GM23338 (cell line): ENCODE data around the gene IGSF9B. TPM values are rescaled to one million over a fixed set of nuclear protein-coding genes. Genes with fewer than 3 reads are reported as not detected.

Experiments
- ATAC-seq: fragments of 200-7000 bp; cut with Tn5 transposase; 3 replicates; pipeline ENCODE4 v1.9.1; 2020
- DNase-seq: peaks from one replicate; pipeline ENCODE4 v3.0.0-alpha.2; 2015; ENCODE audit warnings: low spot score
- H2AFZ ChIP-seq: fragments of 200-600 bp; sonication (generic); 2 replicates; pipeline ENCODE4 v1.8.0; 2016; ENCODE audit warnings: antibody characterized with exemption, mild to moderate bottlenecking, moderate library complexity
- H3F3A ChIP-seq: fragments of 200-600 bp; sonication (generic); replicated peaks from 2 replicates; pipeline ENCODE4 v1.8.0; 2017; ENCODE audit warnings: antibody characterized with exemption, mixed run types, low read depth
- H3K27ac ChIP-seq: fragments of 200-600 bp; sonication (generic); 2 replicates; pipeline ENCODE4 v1.6.1; 2016; ENCODE audit warnings: low read depth
- H3K27me3 ChIP-seq: fragments of 200-600 bp; sonication (generic); 2 replicates; pipeline ENCODE4 v1.8.0; 2016; ENCODE audit warnings: mild to moderate bottlenecking, mixed run types, moderate library complexity; ENCODE audit not compliant: insufficient read depth
- H3K36me3 ChIP-seq: fragments of 200-600 bp; sonication (generic); 2 replicates; pipeline ENCODE4 v1.8.0; 2016; ENCODE audit warnings: mild to moderate bottlenecking; ENCODE audit not compliant: insufficient read depth
- H3K4me1 ChIP-seq: fragments of 200-600 bp; sonication (generic); 2 replicates; pipeline ENCODE4 v1.8.0; 2016; ENCODE audit warnings: mild to moderate bottlenecking, moderate library complexity; ENCODE audit not compliant: insufficient read depth
- H3K4me2 ChIP-seq: fragments of 200-600 bp; sonication (generic); 2 replicates; pipeline ENCODE4 v1.7.1; 2017; ENCODE audit warnings: mixed run types
- H3K4me3 ChIP-seq: fragments of 200-600 bp; sonication (generic); 2 replicates; pipeline ENCODE4 v1.6.1; 2016; ENCODE audit warnings: mixed run types
- H3K79me2 ChIP-seq: fragments of 200-600 bp; sonication (generic); replicated peaks from 2 replicates; pipeline ENCODE4 v1.8.0; 2017; ENCODE audit warnings: mild to moderate bottlenecking; ENCODE audit not compliant: insufficient read depth
- H3K9me2 ChIP-seq: fragments of 200-600 bp; sonication (generic); 2 replicates; pipeline ENCODE4 v1.8.0; 2017; ENCODE audit not compliant: insufficient read depth
- H4K20me1 ChIP-seq: fragments of 200-600 bp; sonication (generic); replicated peaks from 2 replicates; pipeline ENCODE4 v1.8.0; 2017; ENCODE audit warnings: mild to moderate bottlenecking; ENCODE audit not compliant: insufficient read depth
- H3K27ac Mint-ChIP-seq: 2 replicates; pipeline ENCODE4 v1.8.0; 2020; ENCODE audit warnings: inconsistent platforms, mild to moderate bottlenecking, moderate library complexity, mixed read lengths
- H3K27me3 Mint-ChIP-seq: 3 replicates; pipeline ENCODE4 v1.8.0; 2022; ENCODE audit warnings: low read depth, mild to moderate bottlenecking, moderate library complexity, mixed read lengths, inconsistent platforms; ENCODE audit not compliant: insufficient read depth, poor library complexity
- H3K36me3 Mint-ChIP-seq: 3 replicates; pipeline ENCODE4 v1.8.0; 2021; ENCODE audit warnings: low read depth, mild to moderate bottlenecking, inconsistent platforms, moderate library complexity, mixed read lengths
- H3K4me1 Mint-ChIP-seq: 3 replicates; pipeline ENCODE4 v1.8.0; 2020; ENCODE audit warnings: mild to moderate bottlenecking, inconsistent platforms, mixed read lengths
- H3K4me3 Mint-ChIP-seq: 3 replicates; pipeline ENCODE4 v1.8.0; 2021; ENCODE audit warnings: moderate library complexity, mild to moderate bottlenecking, inconsistent platforms, mixed read lengths
- H3K9me3 Mint-ChIP-seq: 3 replicates; pipeline ENCODE4 v1.8.0; 2020; ENCODE audit warnings: moderate library complexity, mild to moderate bottlenecking, inconsistent platforms, mixed read lengths
- CREB1 ChIP-seq: fragments of 250-450 bp; sonication (Bioruptor Pico); IDR thresholded peaks from 2 replicates; pipeline ENCODE4 v1.5.0; 2020; ENCODE audit warnings: low read depth, mild to moderate bottlenecking, moderate library complexity
- EZH2 ChIP-seq: fragments of 200-600 bp; sonication (generic); IDR thresholded peaks from one replicate; pipeline ENCODE4 v1.8.0; 2017; ENCODE audit warnings: antibody characterized with exemption, mild to moderate bottlenecking, low read depth; ENCODE audit not compliant: unreplicated experiment
- NANOG ChIP-seq: IDR thresholded peaks from 2 replicates; pipeline ENCODE4 v1.6.1; 2016; ENCODE audit warnings: antibody characterized with exemption, borderline replicate concordance
- REST ChIP-seq: IDR thresholded peaks from one replicate; pipeline ENCODE4 v1.6.1; 2018; ENCODE audit warnings: antibody characterized with exemption; ENCODE audit not compliant: unreplicated experiment
- polyA plus RNA-seq: library from polyadenylated mRNA; unstranded; fragments of >200 nt; fragmentation: Nextera tagmentation; extraction: Ambion mirVana; gene quantifications from 2 replicates; pipeline ENCODE4 v1.2.1, GENCODE V29; 2016
- total RNA-seq: library from RNA; depleted of rRNA; stranded (reverse); fragments of >200 nt; shearing (Covaris generic); gene quantifications from 2 replicates; pipeline ENCODE4 v1.2.3, GENCODE V29; 2014
- TF ChIP-seq, protein P1 (sequence below): fragments of 250-450 bp; sonication (Bioruptor Pico); IDR thresholded peaks from 2 replicates; pipeline ENCODE4 v1.5.0; 2020; ENCODE audit warnings: mild to moderate bottlenecking, moderate library complexity

The IGSF9B gene
- total and polyA plus RNA-seq, 2 experiments from 2014 or later = 8.7 to 51.2 TPM

GRCh38 chr11:133955945-133956421 lies 785 bp downstream of the IGSF9B start (continued):
- TF ChIP-seq, protein P1, sequence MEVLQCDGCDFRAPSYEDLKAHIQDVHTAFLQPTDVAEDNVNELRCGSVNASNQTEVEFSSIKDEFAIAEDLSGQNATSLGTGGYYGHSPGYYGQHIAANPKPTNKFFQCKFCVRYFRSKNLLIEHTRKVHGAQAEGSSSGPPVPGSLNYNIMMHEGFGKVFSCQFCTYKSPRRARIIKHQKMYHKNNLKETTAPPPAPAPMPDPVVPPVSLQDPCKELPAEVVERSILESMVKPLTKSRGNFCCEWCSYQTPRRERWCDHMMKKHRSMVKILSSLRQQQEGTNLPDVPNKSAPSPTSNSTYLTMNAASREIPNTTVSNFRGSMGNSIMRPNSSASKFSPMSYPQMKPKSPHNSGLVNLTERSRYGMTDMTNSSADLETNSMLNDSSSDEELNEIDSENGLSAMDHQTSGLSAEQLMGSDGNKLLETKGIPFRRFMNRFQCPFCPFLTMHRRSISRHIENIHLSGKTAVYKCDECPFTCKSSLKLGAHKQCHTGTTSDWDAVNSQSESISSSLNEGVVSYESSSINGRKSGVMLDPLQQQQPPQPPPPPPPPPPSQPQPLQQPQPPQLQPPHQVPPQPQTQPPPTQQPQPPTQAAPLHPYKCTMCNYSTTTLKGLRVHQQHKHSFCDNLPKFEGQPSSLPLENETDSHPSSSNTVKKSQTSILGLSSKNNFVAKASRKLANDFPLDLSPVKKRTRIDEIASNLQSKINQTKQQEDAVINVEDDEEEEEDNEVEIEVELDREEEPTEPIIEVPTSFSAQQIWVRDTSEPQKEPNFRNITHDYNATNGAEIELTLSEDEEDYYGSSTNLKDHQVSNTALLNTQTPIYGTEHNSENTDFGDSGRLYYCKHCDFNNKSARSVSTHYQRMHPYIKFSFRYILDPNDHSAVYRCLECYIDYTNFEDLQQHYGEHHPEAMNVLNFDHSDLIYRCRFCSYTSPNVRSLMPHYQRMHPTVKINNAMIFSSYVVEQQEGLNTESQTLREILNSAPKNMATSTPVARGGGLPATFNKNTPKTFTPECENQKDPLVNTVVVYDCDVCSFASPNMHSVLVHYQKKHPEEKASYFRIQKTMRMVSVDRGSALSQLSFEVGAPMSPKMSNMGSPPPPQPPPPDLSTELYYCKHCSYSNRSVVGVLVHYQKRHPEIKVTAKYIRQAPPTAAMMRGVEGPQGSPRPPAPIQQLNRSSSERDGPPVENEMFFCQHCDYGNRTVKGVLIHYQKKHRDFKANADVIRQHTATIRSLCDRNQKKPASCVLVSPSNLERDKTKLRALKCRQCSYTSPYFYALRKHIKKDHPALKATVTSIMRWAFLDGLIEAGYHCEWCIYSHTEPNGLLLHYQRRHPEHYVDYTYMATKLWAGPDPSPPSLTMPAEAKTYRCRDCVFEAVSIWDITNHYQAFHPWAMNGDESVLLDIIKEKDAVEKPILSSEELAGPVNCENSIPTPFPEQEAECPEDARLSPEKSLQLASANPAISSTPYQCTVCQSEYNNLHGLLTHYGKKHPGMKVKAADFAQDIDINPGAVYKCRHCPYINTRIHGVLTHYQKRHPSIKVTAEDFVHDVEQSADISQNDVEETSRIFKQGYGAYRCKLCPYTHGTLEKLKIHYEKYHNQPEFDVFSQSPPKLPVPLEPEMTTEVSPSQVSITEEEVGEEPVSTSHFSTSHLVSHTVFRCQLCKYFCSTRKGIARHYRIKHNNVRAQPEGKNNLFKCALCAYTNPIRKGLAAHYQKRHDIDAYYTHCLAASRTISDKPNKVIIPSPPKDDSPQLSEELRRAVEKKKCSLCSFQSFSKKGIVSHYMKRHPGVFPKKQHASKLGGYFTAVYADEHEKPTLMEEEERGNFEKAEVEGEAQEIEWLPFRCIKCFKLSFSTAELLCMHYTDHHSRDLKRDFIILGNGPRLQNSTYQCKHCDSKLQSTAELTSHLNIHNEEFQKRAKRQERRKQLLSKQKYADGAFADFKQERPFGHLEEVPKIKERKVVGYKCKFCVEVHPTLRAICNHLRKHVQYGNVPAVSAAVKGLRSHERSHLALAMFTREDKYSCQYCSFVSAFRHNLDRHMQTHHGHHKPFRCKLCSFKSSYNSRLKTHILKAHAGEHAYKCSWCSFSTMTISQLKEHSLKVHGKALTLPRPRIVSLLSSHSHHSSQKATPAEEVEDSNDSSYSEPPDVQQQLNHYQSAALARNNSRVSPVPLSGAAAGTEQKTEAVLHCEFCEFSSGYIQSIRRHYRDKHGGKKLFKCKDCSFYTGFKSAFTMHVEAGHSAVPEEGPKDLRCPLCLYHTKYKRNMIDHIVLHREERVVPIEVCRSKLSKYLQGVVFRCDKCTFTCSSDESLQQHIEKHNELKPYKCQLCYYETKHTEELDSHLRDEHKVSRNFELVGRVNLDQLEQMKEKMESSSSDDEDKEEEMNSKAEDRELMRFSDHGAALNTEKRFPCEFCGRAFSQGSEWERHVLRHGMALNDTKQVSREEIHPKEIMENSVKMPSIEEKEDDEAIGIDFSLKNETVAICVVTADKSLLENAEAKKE (CRISPR knock-in tag) = no peak
- no peak for TF ChIP-seq NANOG
- TF ChIP-seq REST = no peak

DNA sequence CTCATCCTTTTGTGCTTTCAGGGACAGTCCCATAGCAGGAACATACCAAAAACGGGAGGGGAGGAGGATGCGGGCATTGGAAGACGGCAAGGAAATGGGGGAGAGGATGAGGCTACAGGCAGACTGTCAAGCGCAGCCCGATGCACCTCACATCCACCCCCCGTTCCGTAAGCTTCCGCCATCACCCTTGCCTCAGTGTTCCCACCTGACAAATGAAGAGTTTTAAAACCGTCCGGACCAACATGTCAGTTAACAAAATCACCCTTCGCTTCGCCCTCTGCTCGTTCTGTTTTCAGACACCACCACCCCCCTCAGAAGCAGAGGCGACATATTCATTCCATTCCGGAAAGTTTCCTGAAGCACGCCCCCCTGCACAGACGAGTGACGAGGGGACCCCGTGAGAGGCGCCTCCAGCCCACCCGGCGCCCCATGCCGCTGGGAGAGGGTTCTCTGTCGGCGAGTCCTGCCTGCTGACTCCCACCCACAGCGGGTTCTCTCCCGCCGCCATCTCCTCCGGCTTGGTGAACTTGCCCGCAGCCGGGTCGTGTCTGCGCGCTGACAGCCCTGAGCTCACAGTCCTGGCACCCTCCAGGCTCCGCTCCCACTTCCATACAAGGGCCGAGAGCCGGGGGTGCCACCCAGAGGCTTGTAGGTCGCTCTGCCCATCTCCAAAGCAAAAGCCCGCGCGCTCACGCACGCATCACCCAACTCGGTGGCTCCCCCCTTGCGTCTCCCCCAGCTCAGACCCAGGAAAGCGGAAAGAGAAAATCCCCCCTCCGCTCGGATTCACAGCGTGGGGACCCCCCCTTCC lies 1.5 kb downstream of the IGSF9B start:
- no peaks in the 10 kb centered on the region; the same call in 1 of the 2 replicates for H3F3A ChIP-seq
- ATAC-seq (peak; percentile 2), DNase-seq (peak; percentile 62)
- Mint-ChIP-seq H3K27me3 (peaks cover 27% of the 10 kb centered on the region), H3K4me1 (peaks cover 60% of the 10 kb centered on the region), H3K4me3 (peak overlapping the region; percentile 85), H3K27ac (no peak overlapping the region), H3K9me3 (peaks cover 22% of the 10 kb centered on the region; the same call in 2 of the 3 replicates), H3K36me3 (peaks cover 21% of the 10 kb centered on the region)
- peaks cover 17% of the 10 kb centered on the region for H3K27me3 ChIP-seq
- H3K27ac ChIP-seq = no peak overlapping the region
- peak overlapping the region; percentile 87 for H3K4me3 ChIP-seq
- H3K79me2 ChIP-seq = peaks cover 50% of the 10 kb centered on the region
- H4K20me1 ChIP-seq = peaks cover 30% of the 10 kb centered on the region
- H3K9me2 ChIP-seq = 0 out of 2 replicates have a peak, but pooled peaks cover 3% of the 10 kb centered on the region
- no peaks in the 10 kb centered on the region for H3K36me3 ChIP-seq
- no peak overlapping the region for H2AFZ ChIP-seq
- peaks cover 51% of the 10 kb centered on the region for H3K4me1 ChIP-seq
- peak overlapping the region; percentile 94 for H3K4me2 ChIP-seq
- TF ChIP-seq CREB1 (no peak), EZH2 (no peak)
